ENCODE results near the gene SLC35D1.

SLC35D1 gene

DNA sequence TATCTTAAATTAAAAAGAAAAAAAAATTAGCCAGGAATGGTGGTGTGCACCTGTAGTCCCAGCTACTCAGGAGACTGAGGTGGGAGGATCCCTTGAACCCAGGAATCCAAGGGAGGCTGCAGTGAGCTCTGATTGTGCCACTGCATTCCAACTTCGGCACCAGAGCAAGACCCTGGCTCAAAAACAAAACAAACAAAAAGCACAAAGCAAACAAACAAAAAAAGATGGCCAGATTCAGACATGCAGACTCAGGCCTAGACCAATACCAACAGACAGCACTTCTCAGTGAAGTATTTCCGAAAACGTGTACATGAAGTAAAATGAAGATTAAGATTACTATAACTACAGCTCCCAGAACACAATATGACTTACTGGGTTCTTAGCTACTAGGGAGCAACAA is 10.6 kb downstream of the SLC35D1 start:
- DNase-seq: no peak

DNA sequence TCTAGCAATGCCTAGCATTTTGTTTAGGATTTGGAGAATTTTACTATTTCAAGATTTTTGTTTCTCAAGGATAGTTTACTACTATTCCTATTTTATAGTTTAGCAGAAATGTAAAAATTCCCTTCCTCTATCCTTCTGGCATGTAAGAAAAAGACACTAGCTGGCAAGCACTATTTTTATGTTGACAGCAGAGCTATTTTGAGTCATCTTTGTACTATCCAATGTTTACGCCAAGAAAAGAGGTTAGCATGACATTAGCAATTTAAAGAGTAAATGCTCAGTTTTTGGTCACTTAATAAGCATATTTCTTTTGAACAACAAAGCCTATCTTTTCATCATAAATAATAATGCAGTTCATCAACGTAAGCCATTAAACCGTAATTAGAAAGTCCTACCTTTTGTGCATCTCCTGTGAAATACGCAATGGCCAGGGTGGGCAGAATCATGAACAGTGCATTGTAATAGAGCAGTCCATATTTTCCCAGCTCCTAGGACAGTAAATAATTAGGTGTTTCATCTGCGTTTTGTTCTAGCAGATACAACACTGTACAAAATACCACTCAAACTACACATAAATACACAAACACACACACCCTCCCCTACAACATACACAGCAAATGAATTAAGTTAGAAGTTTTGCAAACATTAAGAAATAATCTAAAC is 12.0 kb downstream of the SLC35D1 start:
- DNase-seq: no peak

DNA sequence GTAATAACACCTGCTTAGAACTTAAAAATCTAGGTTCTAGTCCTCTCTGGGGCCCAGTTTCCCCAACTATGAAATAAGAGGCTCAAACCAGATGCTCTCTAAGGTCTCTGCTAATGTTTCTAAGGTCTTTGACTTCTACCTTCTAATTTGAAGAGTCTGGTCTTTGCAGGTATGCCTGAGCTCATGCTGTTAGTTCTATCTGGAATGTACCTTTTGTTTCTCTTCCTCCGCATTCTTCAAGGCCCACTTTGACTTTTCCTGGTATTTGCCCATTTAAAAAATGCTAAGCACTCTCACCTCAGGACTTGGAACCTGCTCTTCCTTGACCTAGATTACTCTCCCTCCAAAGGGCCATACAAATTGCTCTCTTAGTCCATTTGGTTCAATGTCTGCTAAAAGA is 13.5 kb downstream of the SLC35D1 start:
- DNase-seq: no peak

DNA sequence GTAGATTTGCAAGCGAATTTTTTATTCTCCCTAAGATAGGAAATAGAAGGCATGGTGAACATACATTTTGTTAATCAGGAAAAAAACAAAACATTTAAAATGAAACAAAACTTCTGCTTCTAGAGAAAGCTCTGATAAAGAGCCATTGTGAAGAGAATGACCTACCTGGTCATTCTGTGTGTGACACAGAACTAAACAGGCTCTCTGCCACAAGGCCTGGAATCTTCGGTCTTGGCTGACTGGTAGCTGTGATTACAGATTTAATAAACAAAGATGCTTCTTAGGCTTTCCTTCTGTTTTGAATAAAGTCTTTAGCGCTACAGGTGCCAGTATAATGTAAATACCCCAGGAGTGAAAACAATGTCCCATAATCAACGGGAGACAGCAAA is 22.1 kb downstream of the SLC35D1 start:
- no peak for DNase-seq

DNA sequence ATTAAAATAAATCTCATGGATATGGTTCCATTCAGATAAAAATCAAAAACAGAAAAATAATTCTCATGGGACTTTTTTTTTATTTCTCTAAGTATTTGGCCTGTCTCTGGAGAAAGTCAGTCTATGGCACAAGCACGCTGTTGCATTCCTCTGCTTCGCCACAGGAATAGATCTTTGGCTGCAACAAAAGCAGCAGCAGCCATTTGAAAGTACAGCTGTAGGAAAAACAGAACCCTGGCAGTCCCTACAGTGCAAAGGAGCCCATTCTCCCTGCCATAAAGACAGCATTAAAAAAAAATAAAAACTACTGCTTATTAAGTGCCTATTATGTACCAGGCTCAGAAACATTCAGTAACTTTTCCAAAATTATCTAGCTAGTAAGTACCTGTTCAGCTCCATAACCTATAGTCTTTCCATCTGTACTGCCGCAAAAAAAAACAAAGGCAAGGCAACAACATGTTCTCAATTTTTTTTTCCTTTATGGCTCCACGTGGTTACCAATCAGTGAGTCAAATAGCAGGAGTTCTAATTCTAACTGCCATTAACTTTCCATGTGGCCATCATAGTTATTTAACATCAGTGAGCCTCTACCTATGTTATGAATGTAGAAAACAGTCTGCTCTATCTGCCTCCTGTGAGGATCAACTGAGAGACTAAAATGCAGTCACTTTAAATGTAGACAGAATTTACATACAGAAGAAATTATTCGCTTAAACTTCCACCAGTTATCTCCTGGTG is 22.7 kb downstream of the SLC35D1 start:
- no peak for DNase-seq

DNA sequence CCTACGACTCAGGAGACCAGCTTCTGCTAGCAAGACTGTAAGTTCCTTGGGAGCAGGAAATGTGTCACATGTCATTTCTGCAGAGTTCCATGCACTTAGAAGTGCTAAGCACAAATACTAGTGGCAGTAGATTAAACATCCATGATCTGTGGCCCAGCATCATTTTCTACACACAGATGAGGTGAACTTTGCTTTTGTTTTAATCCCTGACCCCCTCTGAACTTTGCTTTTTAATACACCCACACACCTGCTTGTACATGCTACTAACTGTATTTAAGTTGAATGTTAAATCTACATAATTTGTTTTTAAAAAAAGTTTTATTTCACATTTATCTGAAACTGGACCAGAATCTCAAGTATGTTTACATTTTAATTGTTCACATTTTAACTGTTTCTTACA is 24.5 kb downstream of the SLC35D1 start:
- no peak for DNase-seq

DNA sequence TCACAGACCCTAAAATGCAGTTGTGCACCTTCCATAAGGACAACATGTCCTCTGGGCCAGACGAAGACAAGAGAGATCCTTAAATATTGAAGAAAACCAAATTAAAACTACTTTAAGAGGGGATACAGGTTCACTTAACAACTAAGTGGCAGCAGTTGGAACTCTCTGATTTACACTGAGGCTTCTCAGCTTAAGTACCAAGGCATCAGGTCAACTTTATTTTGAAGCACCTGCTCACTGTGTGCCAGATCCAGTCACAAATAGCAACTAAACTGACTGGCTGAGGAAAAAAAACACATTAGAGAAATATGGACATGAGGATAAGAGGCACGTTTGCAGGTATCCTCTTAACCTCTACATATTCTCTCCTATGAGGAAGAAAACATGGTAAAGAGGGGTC is 33.2 kb downstream of the SLC35D1 start:
- DNase-seq: no peak

DNA sequence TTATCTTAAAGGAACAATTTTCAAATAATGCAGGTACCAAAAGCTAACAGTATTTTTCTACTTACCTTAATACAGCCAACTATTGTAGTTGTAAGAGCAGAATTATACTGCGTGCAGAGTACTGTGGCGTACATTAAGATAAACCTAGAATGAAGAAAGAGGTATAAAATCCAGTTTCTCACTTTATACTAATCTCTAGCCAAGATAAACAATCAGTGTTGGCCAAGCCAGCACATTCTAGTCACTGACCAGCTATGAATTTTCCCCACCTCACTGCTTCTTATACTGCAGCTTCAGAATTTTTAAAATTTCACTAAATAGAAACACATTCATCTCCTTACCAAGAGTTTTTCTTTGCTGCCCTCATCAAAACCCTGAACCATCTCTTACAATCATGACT is 33.6 kb downstream of the SLC35D1 start:
- DNase-seq: no peak

DNA sequence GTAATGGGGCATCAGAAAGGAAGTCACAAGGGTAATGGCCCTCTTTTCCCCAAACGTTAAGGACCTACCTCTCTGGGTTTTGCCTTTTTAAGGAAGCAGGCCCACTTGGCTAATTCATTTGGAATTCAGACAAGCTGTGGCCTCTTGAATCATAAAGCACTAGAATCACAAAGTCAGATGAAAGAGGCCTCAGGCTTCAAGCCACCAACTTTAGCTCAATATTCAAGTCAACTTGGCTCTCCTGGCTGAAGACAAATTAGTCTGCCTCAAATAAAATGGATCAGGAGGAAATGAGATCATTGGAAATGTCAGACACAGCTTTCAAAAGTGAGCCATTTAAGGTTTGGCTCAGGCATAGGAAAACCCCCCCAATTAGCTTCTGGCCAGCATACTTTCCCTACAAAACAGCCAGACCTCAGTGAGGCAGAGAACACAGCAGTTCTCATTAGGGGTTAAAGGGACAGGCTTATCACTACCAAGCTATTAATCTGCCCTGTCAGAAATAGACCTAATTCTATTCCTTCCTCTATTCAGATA is 34.3 kb downstream of the SLC35D1 start:
- DNase-seq: no peak

DNA sequence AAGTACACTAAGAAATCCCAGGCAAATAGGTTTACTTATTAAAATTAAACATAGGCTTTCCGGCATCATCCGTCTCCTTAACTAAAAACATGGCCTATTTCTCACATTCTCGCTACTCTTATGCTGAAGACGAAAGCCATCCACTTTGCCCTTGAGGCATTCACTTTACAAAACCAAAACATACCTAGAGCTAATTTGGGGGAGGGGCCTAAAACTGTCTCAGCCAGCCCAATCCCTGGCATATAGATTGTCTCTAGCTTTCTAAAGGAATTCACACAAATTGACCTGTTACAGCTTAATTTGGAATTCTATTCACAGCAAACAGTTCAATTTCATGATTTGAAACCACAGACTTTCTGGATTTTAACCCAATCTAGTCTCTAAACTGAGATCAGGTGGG is 34.8 kb downstream of the SLC35D1 start:
- no peak for DNase-seq

DNA sequence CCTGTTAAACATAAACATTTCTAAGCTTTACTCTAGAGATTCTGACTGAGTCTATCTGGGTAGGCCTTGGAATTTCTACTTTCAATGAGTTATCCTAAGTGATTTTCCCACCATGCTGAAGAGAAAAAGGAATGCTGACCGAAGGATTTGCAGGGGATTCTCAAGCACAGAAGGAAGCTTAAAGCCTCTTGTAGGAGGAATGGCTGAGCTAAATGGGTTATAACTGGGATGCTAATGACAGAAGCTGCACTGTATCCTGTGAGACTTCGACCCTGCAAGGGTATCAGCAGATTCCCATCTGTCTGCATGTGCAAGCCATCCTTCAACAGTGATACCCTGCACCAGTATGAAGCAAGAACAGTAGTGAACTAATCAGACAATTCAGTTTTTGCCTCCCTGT is 35.4 kb downstream of the SLC35D1 start:
- no peak for DNase-seq

DNA sequence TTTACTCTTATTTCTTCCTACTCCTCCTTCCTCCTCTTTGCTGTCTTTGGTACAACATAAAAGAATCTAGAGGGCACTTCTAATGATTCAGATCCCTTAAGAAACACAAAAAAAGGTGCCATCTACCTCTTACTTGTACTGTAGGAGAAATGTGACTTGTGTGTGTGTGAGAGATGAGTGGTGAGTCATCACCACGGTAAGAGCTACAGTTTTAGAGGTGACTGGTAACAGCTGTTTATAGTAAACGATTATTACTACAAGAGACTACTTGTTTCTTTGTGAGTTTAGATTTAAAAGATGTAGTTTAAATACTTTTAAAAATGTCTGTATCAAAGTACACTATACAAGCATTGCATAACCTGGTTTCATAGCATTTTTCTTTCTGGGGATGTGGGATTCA is 40.4 kb downstream of the SLC35D1 start:
- no peak for DNase-seq

DNA sequence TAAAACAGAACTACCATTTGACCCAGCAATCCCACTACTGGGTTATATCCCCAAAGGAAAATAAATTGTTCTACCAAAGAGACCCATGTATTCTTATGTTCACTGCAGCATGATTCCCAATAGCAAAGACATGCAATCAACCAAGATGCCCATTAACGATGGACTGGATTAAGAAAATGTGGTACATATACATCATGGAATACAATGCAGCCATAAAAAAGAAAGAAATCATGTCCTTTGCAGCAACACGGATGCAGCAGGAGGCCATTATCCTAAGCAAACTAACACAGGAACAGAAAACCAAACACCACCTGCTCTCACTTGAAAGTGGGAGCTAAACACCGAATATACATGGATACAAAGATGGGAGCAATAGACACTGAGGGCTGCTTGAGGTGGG is 44.2 kb downstream of the SLC35D1 start:
- DNase-seq: no peak

DNA sequence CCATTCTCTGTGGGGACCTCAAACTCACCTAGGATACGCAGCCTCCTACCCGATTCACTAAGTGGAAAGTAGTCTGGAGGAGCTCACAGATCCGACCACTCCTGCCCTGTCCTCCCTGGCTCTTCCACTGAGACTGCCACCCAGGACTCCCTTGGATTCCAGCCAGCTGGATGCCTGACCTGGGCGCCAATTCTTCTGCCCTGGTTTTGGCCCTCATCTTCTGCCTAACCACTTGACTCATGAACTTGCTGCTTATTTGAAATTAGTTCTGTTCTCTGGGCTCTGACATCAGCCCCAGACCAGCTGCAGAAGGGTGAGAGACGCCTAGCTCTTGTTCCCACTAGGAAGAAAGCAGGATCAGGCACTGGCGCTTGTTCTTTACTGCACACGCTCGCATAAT is 48.9 kb downstream of the SLC35D1 start:
- DNase-seq: no peak

DNA sequence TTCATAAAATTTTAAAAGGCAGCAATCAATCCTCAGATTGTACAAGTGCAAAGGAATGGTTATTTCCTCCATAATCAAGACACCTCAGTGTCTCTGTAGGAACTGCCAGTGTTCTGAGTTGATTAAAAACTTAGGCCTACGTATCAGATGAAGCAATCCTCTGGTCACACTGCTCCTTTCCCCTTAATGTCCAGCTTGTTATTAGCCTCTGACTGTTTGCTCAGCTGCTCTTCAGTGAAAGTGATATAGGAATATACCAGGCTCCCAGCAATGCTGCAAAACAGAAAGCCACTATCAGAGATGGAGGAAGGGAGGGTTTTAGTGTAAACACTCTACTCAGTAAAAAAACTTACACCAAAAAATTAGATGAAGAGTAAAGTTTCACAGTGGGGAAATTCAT is 49.8 kb downstream of the SLC35D1 start:
- no peak for DNase-seq

DNA sequence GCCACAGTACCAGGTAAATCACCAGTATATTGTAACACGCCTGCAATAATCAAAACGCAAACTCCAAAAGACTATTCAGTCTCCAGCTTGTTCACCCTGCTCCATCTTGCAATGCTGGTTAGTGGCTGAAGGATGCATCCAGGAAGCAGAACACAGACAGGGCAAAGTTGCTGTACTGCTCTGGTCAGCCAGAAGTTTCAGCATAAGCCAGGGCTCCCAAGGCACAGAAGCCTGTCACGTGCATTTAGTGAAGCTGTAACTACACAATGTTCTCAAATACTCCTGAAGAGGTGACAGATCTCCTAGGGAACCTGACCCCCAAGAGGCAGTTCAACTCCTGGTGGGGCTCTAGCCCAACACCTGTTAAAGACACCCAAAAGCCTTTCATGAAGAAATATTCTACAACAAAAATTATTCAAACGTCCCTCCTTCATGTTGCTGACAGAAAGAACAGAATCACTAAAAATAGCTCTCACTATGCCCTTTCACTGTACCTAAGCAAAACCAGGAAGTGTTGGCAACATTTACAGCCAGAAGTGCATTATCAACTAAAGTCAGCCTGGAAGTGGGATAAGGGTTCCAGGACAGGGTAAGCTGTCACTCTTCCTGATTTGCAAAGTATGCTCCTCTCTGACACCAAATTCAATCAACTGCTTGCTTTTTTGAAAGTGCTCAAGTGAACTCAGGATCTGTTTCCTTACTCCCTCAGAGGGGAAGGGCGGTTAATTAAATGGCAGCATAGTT is 52.1 kb downstream of the SLC35D1 start:
- DNase-seq: no peak

DNA sequence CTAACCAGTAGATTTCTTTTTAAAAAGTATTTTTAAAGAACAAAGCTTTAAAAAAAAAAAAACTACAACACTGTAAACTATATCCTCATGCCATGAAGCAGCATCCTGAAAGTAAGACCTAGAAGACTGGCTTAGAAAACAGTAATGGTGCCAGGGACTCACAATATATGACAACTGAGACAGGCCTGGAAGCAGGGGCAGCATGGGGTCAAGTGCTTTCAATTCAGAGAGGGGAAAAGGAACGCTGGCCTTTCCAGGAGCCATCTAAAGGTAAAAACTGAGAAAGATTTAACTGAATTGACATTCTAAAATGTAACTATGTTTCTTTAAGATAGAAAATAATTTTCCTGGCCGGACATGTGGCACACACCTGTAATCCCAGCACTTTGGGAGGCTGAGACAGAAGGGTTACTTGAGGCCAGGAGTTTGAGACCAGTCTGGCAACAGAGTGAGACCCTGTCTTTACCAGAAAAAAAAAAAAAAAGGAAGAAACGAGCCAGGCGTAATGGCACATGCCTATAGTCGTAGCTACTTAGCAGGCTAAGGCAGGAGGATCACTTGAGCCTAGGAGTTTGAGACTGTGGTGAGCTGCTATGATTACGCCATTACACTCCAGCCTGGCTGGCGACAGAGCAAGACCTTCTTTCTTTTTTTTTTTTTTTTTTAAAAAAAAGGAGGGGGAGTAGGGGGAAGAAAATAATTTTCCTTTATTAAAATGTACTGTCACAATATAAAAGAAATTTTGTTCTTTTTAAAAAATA is 54.1 kb downstream of the SLC35D1 start:
- no peak for DNase-seq

DNA sequence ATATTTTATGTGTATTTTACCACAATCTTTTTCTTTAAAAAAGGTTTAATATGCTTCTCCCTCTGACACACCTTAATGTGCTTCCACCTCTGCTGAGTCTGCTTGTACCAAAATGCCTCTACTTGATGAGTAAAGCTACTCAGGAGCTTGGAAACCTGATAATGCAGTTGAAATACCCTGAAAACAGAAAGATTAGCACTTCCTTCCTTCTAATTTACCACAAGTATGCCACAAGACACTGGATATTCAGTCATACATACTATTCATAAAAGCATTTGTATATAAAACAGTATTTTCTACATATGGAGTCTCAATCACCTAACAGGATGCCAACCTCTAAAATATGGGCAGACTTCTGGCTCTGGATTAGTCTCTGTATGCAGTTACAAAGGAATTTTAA is 55.0 kb downstream of the SLC35D1 start:
- DNase-seq: no peak

DNA sequence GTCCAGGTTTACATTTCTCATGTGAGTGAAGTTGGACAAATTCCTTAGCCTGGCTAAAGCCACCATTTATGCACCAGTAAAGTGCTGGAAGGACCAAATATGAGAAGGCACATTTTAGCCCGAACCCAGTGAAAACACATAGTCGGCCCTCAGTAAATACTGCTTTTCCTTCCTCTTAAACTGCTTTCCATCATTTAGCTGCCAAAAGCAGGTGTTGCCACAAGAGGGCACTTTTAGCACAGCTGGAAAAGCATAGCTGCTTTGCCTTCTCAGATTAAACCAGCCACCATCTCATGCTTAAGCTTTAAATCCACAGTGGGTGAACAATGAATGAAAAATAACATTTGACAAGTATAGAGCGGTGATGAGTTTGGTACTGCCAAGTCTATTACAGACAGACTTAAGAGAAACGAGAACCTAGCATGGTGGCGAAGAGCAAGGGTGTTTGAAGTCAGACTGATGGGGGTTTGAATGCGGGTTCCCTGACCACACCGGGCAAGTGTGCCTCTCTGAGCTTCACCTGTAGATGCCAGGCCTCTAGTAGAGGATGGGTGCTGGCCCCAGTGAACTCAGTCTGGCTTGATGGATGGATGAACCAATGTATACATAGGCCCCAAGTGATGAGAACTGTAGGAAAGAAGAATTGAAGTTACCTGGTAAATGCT is 57.8 kb downstream of the SLC35D1 start:
- DNase-seq: peak; percentile 10

DNA sequence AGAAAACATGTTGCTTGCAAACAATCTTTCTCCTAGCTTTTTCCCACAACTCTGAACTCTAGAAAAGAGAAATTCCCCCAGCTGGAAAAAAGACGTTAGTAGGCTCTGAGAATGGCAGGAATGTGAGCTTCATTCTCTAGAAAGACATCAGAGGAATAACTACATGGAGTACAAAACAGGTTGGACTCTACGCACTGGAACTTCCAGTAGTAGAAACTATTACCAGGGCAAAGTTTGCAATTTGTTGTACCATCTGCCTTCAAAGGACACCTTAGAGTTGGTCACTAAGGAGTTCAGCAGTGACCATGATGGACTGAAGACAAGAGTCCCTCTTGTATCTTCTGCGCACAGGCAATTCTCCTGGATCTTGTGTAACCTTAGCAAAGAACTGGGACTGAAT is 60.9 kb downstream of the SLC35D1 start:
- no peak for DNase-seq

DNA sequence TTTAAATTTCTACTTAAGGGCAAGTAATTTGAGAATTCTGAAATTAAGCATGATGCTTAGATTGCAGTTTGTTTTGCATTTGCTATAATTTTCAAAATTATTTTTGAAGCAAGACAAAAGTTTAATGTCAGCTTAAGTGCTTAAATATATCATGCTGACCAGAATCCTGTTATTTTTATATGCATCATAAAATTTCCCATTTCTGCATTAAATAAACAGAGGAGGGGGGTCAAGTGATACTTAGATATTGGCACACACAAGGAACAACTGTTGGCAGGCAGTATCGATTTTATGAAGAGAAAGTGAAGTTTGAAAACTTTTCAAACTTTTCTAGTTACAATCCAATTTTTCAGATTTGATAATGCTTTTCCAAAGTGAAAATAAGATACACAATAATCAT is 68.1 kb downstream of the SLC35D1 start:
- DNase-seq: no peak

DNA sequence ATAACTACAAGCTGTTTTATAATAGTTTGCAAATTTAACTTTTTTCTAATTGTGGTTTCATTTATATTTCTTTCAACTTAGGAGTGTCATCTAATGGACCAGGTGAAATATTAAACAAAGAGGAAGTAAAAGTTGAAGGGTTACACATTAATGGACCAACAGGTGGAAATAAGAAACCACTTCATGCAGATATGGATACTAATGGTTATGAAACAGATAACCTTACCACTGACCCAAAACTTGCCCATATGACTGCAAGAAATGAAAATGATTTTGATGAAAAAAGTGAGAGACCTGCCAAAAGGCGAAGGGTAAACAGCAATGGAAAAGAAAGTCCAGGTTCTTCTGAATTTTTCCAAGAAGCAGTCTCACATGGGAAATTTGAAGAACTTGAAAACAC is 69.5 kb downstream of the SLC35D1 start:
- no peak for DNase-seq

Measured in 8988T (cell line).